HK-2 (cell line): Measurements from ENCODE around the gene WWOX.

ENCODE experiments used
- DNase-seq: peaks from one replicate; pipeline ENCODE4 v3.0.0-alpha.2; 2018; ENCODE audit not compliant: unreplicated experiment

The WWOX gene

GRCh38 chr16:78950768-78951167 lies 851.3 kb downstream of the WWOX start:
- no peak for DNase-seq

- no peak for DNase-seq
These were observed 853.2 kb downstream of the WWOX start for GRCh38 chr16:78952630-78953029.

- DNase-seq = no peak
These were observed 854.1 kb downstream of the WWOX start for GRCh38 chr16:78953526-78953925.

- no peak for DNase-seq
These were observed 855.8 kb downstream of the WWOX start for GRCh38 chr16:78955206-78955605.

- DNase-seq = no peak
These were observed 857.4 kb downstream of the WWOX start for GRCh38 chr16:78956859-78957258.

- no peak for DNase-seq
These were observed 858.1 kb downstream of the WWOX start for GRCh38 chr16:78957317-78958100.

GRCh38 chr16:78961464-78961863 lies 862.0 kb downstream of the WWOX start:
- no peak for DNase-seq

- DNase-seq = no peak
These were observed 863.0 kb downstream of the WWOX start for GRCh38 chr16:78962457-78962929.

- DNase-seq = no peak
These were observed 868.5 kb downstream of the WWOX start for GRCh38 chr16:78967948-78968347.

GRCh38 chr16:78969721-78970120 lies 870.3 kb downstream of the WWOX start:
- DNase-seq = no peak

- no peak for DNase-seq
These were observed 871.2 kb downstream of the WWOX start for GRCh38 chr16:78970650-78971049.

GRCh38 chr16:78972006-78972405 lies 872.6 kb downstream of the WWOX start:
- no peak for DNase-seq

- DNase-seq = no peak
These were observed 873.5 kb downstream of the WWOX start for GRCh38 chr16:78972986-78973385.

- DNase-seq = no peak
These were observed 876.8 kb downstream of the WWOX start for GRCh38 chr16:78976212-78976611.

- no peak for DNase-seq
These were observed 881.4 kb downstream of the WWOX start for GRCh38 chr16:78980825-78981224.

- no peak for DNase-seq
These were observed 882.8 kb downstream of the WWOX start for GRCh38 chr16:78982096-78982744.

- no peak for DNase-seq
These were observed 884.9 kb downstream of the WWOX start for GRCh38 chr16:78984324-78984723.

GRCh38 chr16:78984887-78985464 lies 885.5 kb downstream of the WWOX start:
- no peak for DNase-seq

- DNase-seq = no peak
These were observed 886.5 kb downstream of the WWOX start for GRCh38 chr16:78985716-78986605.

GRCh38 chr16:78987666-78988065 lies 888.2 kb downstream of the WWOX start:
- DNase-seq = no peak

GRCh38 chr16:78988361-78988969 lies 889.0 kb downstream of the WWOX start:
- no peak for DNase-seq

- no peak for DNase-seq
These were observed 890.9 kb downstream of the WWOX start for GRCh38 chr16:78990309-78990701.
